A549 (cell line): Measurements from ENCODE around the gene CPED1. TPM values are rescaled to one million over a fixed set of nuclear protein-coding genes. Genes with fewer than 3 reads are reported as not detected.

ENCODE experiments used
- ATAC-seq, 2 experiments: fragments of 200-7000 bp in 1 of 2; fragments of >200 bp in 1 of 2; cut with Nextera tagmentation in 1 of 2; cut with Tn5 transposase in 1 of 2; 3 replicates each; pipeline versions ENCODE4 v1.8.0 to v1.9.1; 2018 to 2020; ENCODE audit warnings: mild to moderate bottlenecking in 1 of 2, moderate library complexity in 1 of 2
- CTCF ChIA-PET: fragments of 300-600 bp; sonication (Branson Sonifier 250); formaldehyde crosslinking; extraction: SDS; loops from one replicate; lab custom pipeline; 2021; ENCODE audit warnings: antibody characterized with exemption, inconsistent platforms; lab: Yijun Ruan, JAX
- POLR2A ChIA-PET: fragments of 350-600 bp; formaldehyde crosslinking; extraction: SDS; loops from one replicate; lab custom pipeline; 2021; ENCODE audit warnings: antibody characterized with exemption, inconsistent platforms; lab: Yijun Ruan, JAX
- DNase-seq, 2 experiments: peaks; one replicate each; pipeline versions ENCODE4 v3.0.0 to v3.0.0-alpha.2; 2011 to 2016; ENCODE audit warnings: low read depth in 1 of 2, low spot score in 1 of 2
- FAIRE-seq: peaks from 2 replicates; lab custom pipeline; 2011; peaks lifted over from hg19 to GRCh38; lab: Jason Lieb, UNC
- H3K27ac ChIP-seq, 2 experiments: fragments of >200 bp; sonication (Bioruptor Twin); formaldehyde crosslinking; 3 replicates each; pipeline ENCODE4 v1.5.1; 2016 to 2017
- H3K4me1 ChIP-seq: fragments of >200 bp; sonication (Bioruptor Twin); formaldehyde crosslinking; 3 replicates; pipeline ENCODE4 v1.6.1; 2016
- H3K4me2 ChIP-seq: fragments of >200 bp; sonication (Bioruptor Twin); formaldehyde crosslinking; 3 replicates; pipeline ENCODE4 v1.6.1; 2016
- H3K4me3 ChIP-seq: fragments of >200 bp; sonication (Bioruptor Twin); formaldehyde crosslinking; 3 replicates; pipeline ENCODE4 v1.5.1; 2016
- H3K9me3 ChIP-seq: fragments of >200 bp; sonication (Bioruptor Twin); formaldehyde crosslinking; 3 replicates; pipeline ENCODE4 v1.6.1; 2016
- BHLHE40 ChIP-seq: IDR thresholded peaks from 2 replicates; pipeline ENCODE4 v1.6.1; 2012; ENCODE audit warnings: low read depth, low read length, inconsistent platforms
- CBX8 ChIP-seq: fragments of 200-600 bp; sonication (generic); IDR thresholded peaks from 2 replicates; pipeline ENCODE4 v1.6.1; 2016
- CEBPB ChIP-seq, 2 experiments: fragments of >200 bp in 1 of 2; sonication (Bioruptor Twin) in 1 of 2; formaldehyde crosslinking in 1 of 2; IDR thresholded peaks; 2 replicates each; pipeline ENCODE4 v1.6.1; 2012 to 2016
- CHD2 ChIP-seq: fragments of 150-350 bp; IDR thresholded peaks from 2 replicates; pipeline ENCODE4 v1.6.1; 2014; ENCODE audit warnings: low read length; ENCODE audit not compliant: partially characterized antibody
- CHD4 ChIP-seq: fragments of 200-600 bp; sonication (generic); IDR thresholded peaks from 2 replicates; pipeline ENCODE4 v1.6.1; 2016; ENCODE audit warnings: antibody characterized with exemption, mild to moderate bottlenecking, borderline replicate concordance
- ESRRA ChIP-seq: fragments of 150-350 bp; IDR thresholded peaks from 2 replicates; pipeline ENCODE4 v1.6.1; 2014; ENCODE audit warnings: mild to moderate bottlenecking, low read length, borderline replicate concordance
- FOSB ChIP-seq: fragments of 250-450 bp; sonication (Bioruptor Pico); IDR thresholded peaks from 2 replicates; pipeline ENCODE4 v1.5.0; 2020; ENCODE audit warnings: mild to moderate bottlenecking, moderate library complexity
- FOXS1 ChIP-seq: fragments of 250-450 bp; sonication (Bioruptor Pico); IDR thresholded peaks from 2 replicates; pipeline ENCODE4 v1.5.0; 2020; ENCODE audit warnings: mild to moderate bottlenecking, moderate library complexity
- HOXA7 ChIP-seq: fragments of 250-450 bp; sonication (Bioruptor Pico); IDR thresholded peaks from 2 replicates; pipeline ENCODE4 v1.5.0; 2020; ENCODE audit warnings: mild to moderate bottlenecking, moderate library complexity
- HOXB13 ChIP-seq: fragments of 250-450 bp; sonication (Bioruptor Pico); IDR thresholded peaks from 2 replicates; pipeline ENCODE4 v1.5.0; 2020; ENCODE audit warnings: low read depth, mild to moderate bottlenecking, moderate library complexity
- HOXB5 ChIP-seq: fragments of 250-450 bp; sonication (Bioruptor Pico); IDR thresholded peaks from 2 replicates; pipeline ENCODE4 v1.5.0; 2020; ENCODE audit warnings: mild to moderate bottlenecking, moderate library complexity
- KDM5A ChIP-seq: fragments of 200-600 bp; sonication (generic); IDR thresholded peaks from 2 replicates; pipeline ENCODE4 v1.6.1; 2016; ENCODE audit warnings: antibody characterized with exemption, mild to moderate bottlenecking
- MYC ChIP-seq: IDR thresholded peaks from 2 replicates; pipeline ENCODE4 v1.6.1; 2012; ENCODE audit warnings: mild to moderate bottlenecking, inconsistent platforms, low read length, improper control_type of control experiment, borderline replicate concordance
- NFE2L2 ChIP-seq: fragments of 150-350 bp; conservative IDR thresholded peaks from 2 replicates; pipeline ENCODE4 v1.6.1; 2014; ENCODE audit warnings: low read length
- NR3C1 ChIP-seq: fragments of >200 bp; sonication (Bioruptor Twin); formaldehyde crosslinking; IDR thresholded peaks from 3 replicates; pipeline ENCODE4 v1.6.1; 2017
- PHF8 ChIP-seq: fragments of 200-600 bp; sonication (generic); IDR thresholded peaks from 2 replicates; pipeline ENCODE4 v1.6.1; 2016; ENCODE audit warnings: low read depth, mild to moderate bottlenecking, antibody characterized with exemption, moderate library complexity, borderline replicate concordance
- POLR2AphosphoS2 ChIP-seq: conservative IDR thresholded peaks from 2 replicates; pipeline ENCODE4 v1.6.1; 2012; ENCODE audit warnings: low read length, improper control_type of control experiment, inconsistent platforms
- RCOR1 ChIP-seq: fragments of 150-350 bp; IDR thresholded peaks from 2 replicates; pipeline ENCODE4 v1.6.1; 2014; ENCODE audit warnings: antibody characterized with exemption, low read length, low read depth
- SREBF2 ChIP-seq: fragments of 450-650 bp; IDR thresholded peaks from 2 replicates; pipeline ENCODE4 v1.6.1; 2014; ENCODE audit warnings: mild to moderate bottlenecking, moderate library complexity
- ZSCAN20 ChIP-seq: fragments of 250-450 bp; sonication (Bioruptor Pico); IDR thresholded peaks from 2 replicates; pipeline ENCODE4 v1.8.0; 2022; ENCODE audit warnings: mild to moderate bottlenecking, moderate library complexity
- whole genome bisulfite sequencing: methylation state at CpG from one replicate; pipeline ENCODE4 v1.1.6; 2017; ENCODE audit errors: missing lambda C conversion rate; 5-methylcytosine and 5-hydroxymethylcytosine counted together
- polyA plus RNA-seq, 4 experiments: library from polyadenylated mRNA; depleted of rRNA in 3 of 4; stranded (reverse); fragments of >200 nt; fragmentation: RNase III in 1 of 4; extraction: RNeasy Plus Mini Kit Qiagen cat#74134 plus additional on column Dnase treatment in 1 of 4; gene quantifications; 2 replicates in 3 of 4; 3 replicates in 1 of 4; pipeline ENCODE4 v1.2.3, GENCODE V29; 2011 to 2017
- TF ChIP-seq, protein P1 (sequence below): fragments of 150-350 bp; IDR thresholded peaks from 2 replicates; pipeline ENCODE4 v1.6.1; 2014; ENCODE audit warnings: low read depth, mild to moderate bottlenecking, low read length
- TF ChIP-seq, protein P2 (sequence below): fragments of 250-450 bp; sonication (Bioruptor Pico); IDR thresholded peaks from 2 replicates; pipeline ENCODE4 v1.5.0; 2021; ENCODE audit warnings: mild to moderate bottlenecking, moderate library complexity, borderline replicate concordance
- TF ChIP-seq, protein P3 (sequence below): fragments of 250-450 bp; sonication (Bioruptor Pico); IDR thresholded peaks from 2 replicates; pipeline ENCODE4 v1.5.0; 2020; ENCODE audit warnings: low read depth, mild to moderate bottlenecking, moderate library complexity

Gene CPED1
- polyA plus RNA-seq, 2 of the 4 experiments (the other 2 are of a cell fraction) = 0.03 TPM; not detected in 1

DNA sequence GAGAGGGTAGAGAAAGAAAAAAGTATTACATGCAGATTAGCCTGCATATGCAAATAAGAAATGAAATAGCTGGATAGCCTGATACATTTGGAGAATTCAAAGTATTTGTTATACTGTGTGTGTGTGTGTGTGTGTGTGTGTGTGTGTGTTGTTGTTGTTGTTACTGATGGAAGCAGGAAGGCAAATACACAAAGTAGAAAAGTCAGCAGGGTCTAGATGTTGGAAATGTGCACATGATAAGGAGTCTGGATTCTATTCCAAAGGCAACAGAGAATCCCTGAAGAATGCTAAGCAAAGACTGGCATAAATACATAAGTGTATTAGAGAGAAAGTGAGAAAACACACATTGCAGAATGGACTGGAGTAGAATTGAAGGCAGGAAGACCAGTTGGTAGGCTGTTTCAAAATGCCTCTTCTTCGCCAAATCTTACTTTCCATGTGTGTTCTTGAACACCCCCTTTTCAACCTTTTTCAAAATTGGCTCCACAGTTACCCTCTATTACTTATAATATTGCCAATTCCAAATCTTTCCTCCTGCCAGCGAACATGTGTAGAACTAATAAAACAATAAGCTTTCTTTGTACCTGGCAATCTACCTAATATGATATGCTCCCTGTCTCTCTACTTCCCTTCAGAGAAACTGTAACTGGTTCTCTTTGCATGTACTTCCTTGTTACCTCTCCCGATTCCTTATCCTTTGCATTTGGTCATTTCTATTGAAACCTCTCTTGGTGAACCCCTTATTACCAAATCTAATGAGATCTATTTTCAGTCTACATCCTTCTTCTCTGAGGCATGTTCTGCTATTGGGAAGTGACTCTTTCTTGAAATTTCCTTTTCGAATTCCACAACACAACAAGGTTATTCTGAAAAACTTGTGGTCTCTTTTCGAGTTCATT lies 6.2 kb downstream of the CPED1 start:
- no peak overlapping the region for H3K27ac ChIP-seq
- no peaks in the 10 kb centered on the region for H3K4me1 ChIP-seq
- POLR2A ChIA-PET = no interaction called here
- TF ChIP-seq PHF8 = no peak
- TF ChIP-seq ZSCAN20 (CRISPR knock-in tag) = no peak
- TF ChIP-seq RCOR1 = no peak
- no peak for TF ChIP-seq MYC
- TF ChIP-seq, protein P1, sequence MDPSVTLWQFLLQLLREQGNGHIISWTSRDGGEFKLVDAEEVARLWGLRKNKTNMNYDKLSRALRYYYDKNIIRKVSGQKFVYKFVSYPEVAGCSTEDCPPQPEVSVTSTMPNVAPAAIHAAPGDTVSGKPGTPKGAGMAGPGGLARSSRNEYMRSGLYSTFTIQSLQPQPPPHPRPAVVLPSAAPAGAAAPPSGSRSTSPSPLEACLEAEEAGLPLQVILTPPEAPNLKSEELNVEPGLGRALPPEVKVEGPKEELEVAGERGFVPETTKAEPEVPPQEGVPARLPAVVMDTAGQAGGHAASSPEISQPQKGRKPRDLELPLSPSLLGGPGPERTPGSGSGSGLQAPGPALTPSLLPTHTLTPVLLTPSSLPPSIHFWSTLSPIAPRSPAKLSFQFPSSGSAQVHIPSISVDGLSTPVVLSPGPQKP = no peak
- no peak for TF ChIP-seq SREBF2
- TF ChIP-seq, protein P2, sequence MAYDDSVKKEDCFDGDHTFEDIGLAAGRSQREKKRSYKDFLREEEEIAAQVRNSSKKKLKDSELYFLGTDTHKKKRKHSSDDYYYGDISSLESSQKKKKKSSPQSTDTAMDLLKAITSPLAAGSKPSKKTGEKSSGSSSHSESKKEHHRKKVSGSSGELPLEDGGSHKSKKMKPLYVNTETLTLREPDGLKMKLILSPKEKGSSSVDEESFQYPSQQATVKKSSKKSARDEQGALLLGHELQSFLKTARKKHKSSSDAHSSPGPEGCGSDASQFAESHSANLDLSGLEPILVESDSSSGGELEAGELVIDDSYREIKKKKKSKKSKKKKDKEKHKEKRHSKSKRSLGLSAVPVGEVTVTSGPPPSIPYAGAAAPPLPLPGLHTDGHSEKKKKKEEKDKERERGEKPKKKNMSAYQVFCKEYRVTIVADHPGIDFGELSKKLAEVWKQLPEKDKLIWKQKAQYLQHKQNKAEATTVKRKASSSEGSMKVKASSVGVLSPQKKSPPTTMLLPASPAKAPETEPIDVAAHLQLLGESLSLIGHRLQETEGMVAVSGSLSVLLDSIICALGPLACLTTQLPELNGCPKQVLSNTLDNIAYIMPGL (CRISPR knock-in tag) = no peak
- TF ChIP-seq KDM5A = no peak
- TF ChIP-seq POLR2AphosphoS2 = no peak
- no peak for TF ChIP-seq HOXB5
- no peak overlapping the region for H3K4me2 ChIP-seq
- DNase-seq (no peak), FAIRE-seq (no peak), ATAC-seq (no peak)
- H3K4me3 ChIP-seq = no peak overlapping the region
- CTCF ChIA-PET = interaction anchor here (0.6 to 1.3 kb wide), 2 partner anchors 86 to 776 kb away, joined by 3 to 4 read pairs; no protein-coding TSS in a partner anchor
- H3K9me3 ChIP-seq = no peaks in the 10 kb centered on the region
- 16% methylated on average over 4 of the region's 5 CpGs for WGBS

DNA sequence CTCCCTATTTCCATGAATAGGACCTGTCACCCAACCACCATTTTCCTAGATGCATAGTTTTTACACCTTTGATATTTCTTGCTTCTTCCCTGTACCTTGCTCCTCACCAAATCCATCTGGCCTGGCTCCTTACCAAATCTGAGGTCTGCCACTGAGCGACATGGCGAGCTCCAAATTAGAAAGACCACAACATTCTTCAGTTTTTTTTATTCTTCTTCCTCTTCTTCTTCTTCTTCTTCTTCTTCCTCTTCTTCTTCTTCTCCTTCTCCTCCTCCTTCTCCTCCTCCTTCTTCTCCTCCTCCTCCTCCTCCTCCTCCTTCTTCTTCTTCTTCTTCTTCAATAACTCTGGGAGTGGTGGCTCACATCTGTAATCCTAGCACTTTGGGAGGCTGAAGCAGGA lies 7.1 kb downstream of the CPED1 start:
- POLR2A ChIA-PET = no interaction called here
- FAIRE-seq = no peak
- CTCF ChIA-PET = interaction anchor here (1.3 to 1.4 kb wide), 2 partner anchors 8 to 85 kb away, joined by 3 to 8 read pairs; partner anchors contain the start of gene CPED1
- TF ChIP-seq CHD2 = no peak
- no peak for TF ChIP-seq HOXA7 (CRISPR knock-in tag)
- no peak overlapping the region for H3K27ac ChIP-seq
- no peak overlapping the region for H3K4me3 ChIP-seq
- DNase-seq = no peak
- 5% methylated on average over 2 of the region's 2 CpGs for WGBS
- H3K4me1 ChIP-seq = no peaks in the 10 kb centered on the region
- no peaks in the 10 kb centered on the region for H3K9me3 ChIP-seq
- ATAC-seq = no peak
- H3K4me2 ChIP-seq = no peak overlapping the region

DNA sequence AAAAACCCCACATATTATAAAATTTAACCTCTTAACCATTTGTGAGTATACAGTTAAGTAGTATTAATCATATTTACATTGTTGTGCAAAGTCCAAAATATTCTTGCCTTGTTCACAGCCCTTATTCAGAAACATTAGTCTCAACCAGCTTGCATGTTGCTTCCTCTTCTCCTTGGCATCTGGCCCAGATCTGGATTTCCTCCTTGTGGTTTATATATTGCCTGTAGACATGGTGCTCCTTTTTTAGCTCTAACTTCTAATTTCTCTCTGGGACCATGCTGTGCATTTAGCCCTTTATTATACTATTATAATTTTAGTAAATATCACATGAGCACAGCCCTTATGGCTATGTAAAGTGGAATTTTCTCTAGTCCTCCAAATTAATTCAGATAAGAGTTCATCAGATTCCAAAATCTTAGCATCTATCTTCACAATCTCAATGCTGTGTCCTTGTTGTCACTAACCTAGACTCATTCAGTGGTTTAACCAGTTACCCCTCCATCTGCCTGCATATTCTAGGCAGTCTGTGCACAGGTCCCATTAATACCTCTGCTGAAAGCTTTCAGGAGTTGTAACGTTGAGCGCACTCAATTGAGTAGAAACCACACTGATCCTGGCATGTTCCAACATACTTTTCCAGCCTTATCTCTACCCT lies 7.9 kb downstream of the CPED1 start:
- no peak overlapping the region for H3K27ac ChIP-seq
- no peak overlapping the region for H3K4me2 ChIP-seq
- no peak for FAIRE-seq
- TF ChIP-seq CHD4 = no peak
- no peak for TF ChIP-seq FOSB (CRISPR knock-in tag)
- TF ChIP-seq, protein P3, sequence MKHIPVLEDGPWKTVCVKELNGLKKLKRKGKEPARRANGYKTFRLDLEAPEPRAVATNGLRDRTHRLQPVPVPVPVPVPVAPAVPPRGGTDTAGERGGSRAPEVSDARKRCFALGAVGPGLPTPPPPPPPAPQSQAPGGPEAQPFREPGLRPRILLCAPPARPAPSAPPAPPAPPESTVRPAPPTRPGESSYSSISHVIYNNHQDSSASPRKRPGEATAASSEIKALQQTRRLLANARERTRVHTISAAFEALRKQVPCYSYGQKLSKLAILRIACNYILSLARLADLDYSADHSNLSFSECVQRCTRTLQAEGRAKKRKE = no peak
- no peak for TF ChIP-seq CEBPB (IDR thresholded peaks at IDR 0.05)
- TF ChIP-seq POLR2AphosphoS2 = no peak
- no peak for TF ChIP-seq HOXB5
- TF ChIP-seq FOXS1 = no peak
- no peak for TF ChIP-seq HOXB13 (CRISPR knock-in tag)
- TF ChIP-seq ZSCAN20 (CRISPR knock-in tag) = no peak
- no peak for TF ChIP-seq CBX8
- no peak for TF ChIP-seq NFE2L2
- no peak for TF ChIP-seq CHD2
- no peak for TF ChIP-seq BHLHE40
- TF ChIP-seq NR3C1 = no peak
- TF ChIP-seq ESRRA = no peak
- TF ChIP-seq, all 56 proteins: peak for 0
- ATAC-seq = no peak
- H3K9me3 ChIP-seq = no peaks in the 10 kb centered on the region
- H3K4me1 ChIP-seq = no peaks in the 10 kb centered on the region
- ChIA-PET POLR2A (no interaction called here), CTCF (interaction anchor here (1.4 kb wide), 1 partner anchor 9 kb away, joined by 8 read pairs; the partner anchor contains the start of gene CPED1)
- DNase-seq = no peak
- no peak overlapping the region for H3K4me3 ChIP-seq
- 89% methylated on average over 2 of the region's 2 CpGs for WGBS
